NCI-H345 treated with DMSO at 0.1 percent for 48 hours (cell line): ENCODE measurements around the gene ANKRD9.

Experiments
- DNase-seq: peaks from one replicate; lab custom pipeline; 2025; ENCODE audit not compliant: unreplicated experiment; lab: John Stamatoyannopoulos, UW

ANKRD9 gene

DNA sequence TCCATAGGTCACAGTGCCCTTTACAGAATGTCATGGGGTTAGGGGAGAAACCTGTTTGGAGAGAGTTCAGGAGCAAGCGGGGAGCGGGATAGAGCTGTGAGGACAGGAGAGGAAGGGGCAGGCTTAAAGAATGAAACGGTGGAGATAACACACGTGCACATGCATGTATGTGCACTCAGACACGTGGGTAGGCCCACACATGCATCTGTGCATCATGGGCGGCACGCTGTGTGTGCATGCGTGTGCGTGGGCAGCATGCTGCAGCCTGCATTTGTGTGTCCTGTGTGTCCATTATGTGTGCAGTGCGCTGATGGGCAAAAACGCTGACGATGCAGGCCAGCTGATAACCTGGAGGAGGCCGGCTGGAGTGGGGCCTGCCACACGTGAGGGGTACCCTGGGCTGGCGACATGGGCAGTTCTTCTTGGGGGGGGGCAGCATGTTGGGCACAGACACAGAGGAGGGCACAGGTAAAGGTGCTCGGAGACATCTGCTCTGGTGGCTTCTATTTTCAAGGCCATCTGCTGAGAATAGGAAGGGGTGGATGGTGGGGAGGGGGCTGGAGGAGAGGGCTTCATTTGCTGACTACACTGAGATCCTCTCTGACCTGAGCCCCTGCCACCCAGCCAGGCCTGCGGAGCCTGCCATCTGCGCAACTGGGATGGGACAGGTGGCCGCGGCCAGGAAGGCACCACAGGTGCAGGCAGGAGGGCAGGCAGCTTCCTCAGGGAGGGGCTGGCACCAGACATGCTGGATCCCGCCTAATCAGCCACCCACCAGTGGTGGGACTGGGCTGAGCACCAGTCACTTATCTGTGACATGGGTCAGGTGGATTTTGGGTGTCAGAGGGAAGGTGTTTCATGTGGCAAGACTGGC lies 4.6 kb upstream of the ANKRD9 start:
- no peak for DNase-seq

DNA sequence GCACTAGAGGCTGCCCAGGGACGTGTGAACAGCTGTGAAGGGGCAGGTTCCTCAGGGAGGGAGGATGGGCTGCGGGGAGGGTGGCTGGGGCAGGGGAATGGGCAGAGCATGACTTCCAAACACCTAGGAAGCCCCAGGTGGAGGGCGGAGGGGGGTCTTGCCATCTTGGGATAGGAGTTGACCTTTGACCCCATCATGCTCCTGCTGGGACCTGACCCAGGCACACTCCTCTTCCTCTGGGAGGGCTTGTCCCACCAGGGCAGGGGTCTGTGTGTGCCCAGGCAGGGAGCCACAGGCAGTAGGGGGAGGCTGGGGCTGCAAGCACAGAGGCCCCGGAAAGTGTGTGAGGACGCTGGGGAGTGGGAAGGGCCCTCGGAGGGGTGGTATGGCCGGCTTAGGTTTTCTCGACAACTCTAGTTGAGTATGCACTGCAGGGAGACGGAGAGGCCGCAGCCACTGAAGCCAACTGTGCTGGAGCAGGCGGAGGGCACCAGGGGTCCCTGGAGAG lies 3.3 kb upstream of the ANKRD9 start:
- no peak for DNase-seq

DNA sequence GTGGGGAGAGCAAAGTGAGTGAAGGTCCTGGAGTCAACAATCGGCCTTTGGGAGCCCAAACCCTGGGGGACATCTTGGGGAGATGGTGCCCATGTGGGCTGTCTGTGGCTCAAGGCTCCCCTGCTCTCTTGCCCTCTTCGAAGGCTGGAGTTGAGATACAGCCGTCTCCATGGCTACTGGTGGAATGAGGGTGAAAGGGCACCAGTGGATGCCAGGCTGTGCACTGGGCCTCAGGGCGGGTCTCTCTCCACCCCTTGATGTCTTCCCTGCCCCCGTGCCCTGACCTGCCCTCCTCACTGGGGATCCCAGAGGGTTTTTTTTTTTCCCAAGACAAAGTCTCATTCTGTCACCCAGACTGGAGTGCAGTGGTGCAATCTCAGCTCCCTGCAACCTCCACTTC lies 2.0 kb upstream of the ANKRD9 start:
- no peak for DNase-seq

DNA sequence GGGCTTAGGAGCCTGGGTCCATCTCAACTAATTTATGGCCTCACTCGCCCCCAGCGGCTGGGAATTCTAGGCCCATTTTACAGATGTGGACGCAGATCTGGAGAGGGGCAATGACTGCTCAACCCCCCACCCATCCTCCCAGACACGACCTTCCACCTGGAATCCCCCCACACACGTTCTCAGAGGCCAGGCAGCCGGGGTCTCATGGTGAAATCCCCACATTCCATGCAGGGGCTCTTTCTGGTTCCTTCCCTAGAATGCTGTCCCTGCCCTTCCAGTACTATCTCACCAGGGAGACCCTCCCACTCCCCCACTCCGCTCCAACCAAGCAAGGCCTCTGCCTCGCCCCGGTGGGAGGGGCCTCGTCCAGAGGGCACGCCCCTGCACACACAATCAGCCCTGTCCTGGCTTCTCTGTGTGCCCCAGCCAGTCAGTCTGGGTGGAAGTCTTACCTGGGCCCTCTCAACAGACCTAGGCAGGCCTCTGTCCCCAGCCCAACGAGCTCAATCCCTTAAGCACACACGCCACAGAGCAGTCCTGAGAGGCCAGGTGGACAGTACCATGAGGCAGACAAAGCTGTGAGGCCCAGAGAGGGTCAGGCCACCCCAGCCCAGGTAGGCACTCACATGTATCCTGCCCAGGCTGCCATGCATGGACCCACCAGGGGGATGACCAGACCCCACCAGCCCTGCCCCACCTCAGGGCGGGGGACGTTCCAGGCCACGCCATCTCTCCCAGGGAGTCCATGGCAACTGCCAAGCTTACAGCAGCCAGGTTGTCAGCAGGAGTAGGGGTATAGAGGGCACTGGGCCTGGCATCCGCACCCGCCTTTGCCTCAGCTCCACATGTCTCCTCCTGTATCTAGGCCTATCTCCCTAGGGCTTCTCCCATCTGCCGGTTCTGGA lies 1.3 kb upstream of the ANKRD9 start:
- no peak for DNase-seq

DNA sequence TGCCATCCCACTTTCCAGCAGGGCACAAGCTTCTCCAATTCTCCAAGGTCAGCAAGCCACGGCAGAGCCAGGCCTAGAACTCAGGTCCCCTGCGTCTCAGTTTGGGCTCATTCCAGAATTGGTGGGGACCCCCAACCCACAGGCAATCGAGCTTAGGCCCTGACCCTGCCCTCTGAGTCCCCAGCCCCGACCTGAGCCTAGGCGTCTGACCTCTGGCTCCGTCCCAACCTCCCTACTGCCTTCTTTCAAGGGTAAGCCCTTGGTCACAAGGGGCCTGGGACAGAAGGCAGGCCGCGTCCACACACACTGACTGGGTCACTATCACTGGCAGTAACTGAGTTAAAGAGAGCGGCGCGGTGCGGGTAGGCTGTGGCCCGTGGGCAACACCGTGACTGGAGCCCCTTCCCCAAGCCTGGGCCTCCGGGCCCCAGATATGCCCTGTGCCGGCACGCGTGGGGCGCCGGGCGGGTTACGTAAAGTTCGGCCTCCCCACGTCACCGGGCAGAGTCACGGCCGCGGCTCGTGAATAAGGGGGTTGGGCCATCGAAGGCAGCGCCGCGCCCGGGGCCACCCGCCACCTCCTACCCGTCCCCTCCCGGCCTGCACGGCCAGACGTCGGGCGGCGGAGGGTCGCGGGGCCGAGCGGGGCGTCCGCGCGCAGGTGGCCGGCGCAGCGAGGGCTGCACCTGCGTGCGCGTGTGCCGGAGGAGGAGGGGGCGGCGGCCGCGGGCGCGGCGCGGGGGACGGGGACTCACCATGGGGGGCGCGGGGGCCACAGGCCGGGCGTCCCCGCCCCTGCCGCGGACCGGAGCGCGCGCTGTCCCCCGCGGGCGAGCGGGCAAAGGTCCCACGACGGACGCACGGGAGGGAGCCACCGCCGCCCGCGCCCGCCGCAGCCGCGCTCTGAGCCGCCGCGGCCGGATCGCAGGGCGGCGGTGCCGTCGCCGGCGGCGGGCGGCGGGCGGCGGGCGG lies 516 bp downstream of the ANKRD9 start:
- no peak for DNase-seq

DNA sequence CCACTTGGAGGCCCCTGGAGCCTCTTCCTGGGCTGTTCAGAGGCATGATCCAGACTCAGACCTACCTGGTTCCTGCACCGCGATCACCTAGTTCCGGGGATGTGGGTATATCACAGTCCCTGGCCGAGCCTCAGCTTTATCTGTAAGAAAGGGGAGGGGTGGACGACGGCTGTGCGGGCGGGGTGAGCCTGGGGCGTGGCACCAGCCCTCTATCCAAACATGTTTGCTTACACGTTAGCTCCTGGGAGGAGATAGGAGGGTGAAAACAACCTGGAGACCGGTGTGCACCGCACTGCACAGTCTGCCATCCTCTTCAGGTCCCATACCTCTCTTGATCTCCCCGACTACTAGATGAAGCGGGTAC lies 1.2 kb downstream of the ANKRD9 start:
- DNase-seq, result no peak

DNA sequence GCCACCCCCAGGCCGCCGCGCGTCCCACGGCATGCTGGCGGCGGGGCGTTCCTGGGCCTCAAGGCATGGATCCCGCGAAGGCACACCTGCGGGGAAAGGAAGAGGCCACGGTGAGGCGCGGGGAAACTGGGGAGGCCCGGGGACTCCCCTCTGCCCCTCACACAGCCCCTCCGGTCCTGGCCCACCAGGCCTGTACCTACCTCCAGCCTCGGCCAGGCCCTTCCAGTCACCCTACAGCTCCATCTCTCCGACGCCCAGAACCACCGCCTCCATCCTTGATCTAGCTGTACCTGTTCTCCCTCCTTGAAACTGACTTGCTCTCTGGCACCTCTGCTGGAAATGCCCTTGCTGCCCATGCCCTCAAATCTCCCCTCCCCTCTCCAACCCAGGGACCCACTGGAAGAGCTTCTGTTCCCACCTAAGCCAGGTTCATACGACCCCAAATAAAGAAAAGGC lies 1.7 kb downstream of the ANKRD9 start:
- no peak for DNase-seq

DNA sequence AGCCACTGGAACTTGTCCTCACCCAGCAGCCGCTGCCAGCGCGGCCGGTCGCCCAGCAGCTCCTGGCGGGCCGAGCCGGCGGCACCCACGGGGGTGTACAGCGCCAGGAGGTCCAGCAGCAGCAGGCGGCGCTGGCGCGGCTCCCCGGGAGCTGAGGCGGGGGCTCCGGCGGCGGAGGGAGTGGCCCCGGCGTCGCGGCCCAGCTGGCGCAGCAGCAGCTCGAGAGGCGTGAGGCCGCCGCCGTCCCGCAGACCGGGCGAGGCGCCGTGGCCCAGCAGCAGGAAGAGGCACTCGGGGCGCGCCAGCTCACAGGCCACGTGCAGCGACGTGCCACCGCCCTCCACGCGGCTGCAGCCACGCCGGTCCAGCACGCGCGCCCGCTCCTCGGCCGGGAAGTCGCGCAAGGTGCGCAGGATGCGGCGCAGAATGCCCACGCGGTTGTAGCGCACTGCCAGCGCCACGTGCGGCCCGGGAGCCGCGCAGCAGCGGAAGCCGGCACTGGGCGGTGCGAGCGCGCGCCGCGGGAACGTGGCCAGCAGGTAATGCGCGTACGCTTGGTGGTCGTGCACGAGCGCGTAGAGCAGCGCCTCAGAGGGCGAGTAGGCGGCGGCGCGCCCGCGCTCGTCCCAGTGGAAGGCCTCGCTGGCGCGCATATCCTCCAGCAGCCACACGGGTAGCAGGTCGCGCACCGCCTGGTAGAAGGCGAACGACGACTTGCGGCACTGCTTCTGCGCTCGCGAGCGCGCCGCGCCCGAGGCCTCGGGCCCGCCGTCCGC lies 2.3 kb downstream of the ANKRD9 start:
- no peak for DNase-seq

DNA sequence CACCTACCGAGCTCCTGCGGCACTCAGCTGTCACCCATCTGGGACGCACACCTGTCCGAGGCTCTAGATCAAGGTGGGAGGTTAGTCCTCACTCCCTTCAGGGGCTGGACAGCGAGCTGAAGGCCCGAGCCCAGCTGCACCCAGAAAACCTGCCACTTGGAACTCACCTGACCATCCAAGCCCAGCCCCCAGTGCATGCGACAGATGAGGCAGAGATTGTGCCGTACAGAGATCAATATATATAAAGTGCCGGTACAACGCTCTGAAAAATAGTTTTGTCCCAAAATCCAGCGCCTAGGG lies 3.0 kb downstream of the ANKRD9 start:
- DNase-seq, result no peak

DNA sequence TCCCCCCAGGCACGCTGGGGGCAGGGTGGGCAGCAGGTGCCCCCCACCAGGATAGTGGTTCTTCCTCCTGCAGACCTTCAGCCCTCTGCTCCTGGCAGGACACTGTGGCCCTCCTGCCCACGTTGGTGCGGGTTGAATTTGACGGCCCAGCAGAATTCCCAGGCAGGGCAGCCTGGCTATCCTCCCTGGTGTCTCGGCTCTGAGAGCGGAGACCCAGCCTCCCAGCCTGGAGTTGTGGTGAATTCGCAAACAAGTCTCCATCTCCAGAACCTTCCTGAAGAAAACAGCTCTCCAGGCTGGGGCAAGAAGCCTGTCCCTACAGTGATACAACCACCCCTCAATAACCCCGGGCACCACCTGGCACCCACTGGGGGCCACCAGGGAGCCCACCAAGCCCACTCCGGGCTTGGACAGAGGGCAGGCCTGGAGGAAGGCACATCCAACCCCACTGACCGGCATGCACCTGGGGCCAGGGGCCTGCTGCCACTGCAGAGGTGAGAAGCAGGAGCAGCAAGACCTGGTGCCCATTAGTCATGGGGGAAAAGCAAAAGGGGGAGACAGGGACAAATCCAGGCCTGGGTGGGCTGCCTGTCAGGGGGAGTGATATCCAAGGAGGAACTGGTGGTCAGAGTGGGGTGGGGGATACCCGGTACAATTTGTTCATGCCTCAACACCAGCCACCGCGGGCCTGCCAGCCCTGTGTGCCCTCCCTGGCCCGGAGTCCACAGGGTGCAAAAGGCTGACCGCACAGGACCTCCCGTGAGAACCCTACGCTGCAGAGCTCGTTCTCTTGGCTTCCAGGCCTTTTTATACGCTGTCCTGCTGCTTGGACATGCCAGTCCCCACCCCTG lies 3.6 kb downstream of the ANKRD9 start:
- DNase-seq, result no peak

DNA sequence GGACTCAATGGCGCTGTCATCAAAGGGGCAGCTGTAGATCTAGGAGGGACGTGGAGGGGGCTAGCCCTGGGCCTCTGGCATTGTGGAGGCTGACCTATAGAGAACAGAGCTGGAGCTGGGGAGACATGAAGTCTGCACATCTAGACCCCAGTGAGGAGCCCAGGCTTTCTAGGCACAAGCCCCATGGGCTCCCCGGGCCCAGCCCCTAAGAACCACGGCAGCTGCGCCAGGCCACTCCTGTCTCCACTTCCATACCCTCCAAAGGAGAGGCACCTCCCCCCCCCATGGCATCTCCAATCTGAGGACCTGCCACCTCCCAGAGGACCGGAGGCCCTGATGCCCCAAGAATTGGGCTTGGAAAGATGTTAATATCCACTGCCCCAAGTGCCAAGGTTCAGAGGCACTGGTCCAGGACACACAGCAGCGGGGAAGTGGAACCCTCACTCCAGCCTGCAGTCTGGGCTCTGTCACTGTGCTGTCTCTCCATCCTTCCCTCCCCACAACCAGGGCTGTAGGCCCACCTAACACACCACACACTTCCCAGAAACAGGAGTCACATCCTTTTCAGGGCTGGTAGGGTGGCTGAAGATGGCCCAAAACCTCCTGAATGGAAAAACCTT lies 4.5 kb downstream of the ANKRD9 start:
- DNase-seq, result no peak

DNA sequence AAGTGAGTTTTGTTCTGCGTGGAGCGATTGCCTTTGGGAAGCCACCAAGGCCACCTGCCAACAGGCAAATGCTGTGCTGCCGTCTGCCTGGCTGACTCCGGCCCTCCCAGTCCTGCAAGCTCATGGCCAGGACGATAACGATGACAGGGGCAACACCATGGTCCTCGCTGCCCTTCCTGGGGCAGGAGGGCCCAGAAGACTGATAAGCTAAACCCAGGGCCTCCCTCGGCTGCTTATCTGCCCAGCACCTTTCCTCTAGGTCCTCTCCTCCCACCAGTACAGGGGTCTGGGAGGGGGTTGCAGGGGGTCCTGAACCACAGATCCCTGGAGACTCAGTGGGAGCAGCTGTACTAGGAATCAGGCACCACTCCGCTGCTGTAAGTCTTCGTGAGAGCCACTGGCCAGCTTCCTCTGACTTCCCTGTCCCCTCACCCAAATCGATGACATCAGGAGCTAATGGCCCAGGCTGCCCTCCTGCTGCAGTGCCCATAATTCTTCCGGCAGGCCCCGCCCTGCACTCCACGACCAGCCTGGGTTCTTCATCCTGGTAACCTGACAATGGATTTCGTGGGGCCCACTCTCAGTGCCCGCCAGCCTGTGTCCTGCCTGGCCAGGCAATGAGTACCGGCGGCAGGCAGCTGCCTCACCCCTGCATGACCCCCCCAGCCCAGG lies 5.1 kb downstream of the ANKRD9 start:
- no peak for DNase-seq

DNA sequence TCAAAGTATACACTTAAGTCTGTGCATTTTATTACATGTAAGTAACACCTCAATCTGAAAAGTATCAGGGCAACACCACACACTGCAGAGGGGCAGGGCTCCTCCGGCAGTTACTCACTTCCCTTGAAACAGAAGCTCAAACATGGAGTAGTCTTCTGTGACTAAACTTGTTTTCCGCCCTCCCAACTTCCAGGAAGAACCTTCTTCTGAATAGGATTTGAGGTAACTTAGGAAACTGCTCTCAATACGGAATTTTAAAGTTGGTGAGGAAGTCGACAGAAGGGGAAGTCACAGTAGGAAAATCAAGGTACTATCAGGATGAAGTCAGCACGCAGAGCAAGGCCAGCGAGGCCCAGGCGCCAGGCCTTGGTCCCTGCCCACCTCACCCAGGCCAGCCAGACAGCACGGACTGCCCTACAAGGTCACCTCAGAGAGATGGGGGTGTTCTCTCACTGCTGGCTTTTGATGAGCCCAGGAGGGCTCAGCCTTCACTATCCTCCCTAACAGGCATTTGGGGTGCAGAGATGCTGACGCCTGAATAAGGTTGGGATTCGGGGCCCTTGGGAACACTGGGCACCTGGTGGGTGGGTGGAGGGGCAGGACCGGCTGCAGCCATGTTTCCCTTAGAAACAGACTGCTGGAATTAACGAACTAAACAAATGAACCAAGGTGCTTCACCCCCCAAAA lies 5.8 kb downstream of the ANKRD9 start:
- no peak for DNase-seq

DNA sequence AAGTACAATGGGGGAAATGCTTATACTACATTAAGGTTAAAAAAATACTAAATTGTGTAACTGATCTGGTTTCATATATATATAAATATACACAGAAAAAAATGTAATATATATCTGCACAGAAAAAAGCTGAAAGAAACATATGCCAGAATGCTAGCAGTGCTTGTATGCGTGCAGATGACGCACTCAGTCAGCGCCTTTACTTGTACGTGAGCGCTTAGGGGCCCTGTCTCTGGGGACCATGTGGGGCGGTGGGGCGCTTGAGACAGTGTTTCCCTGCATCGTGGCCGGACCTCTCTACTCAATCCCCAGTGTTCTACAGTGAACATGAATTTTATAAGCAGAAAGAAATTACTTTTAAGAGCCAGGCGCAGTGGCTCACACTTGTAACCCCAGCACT lies 7.0 kb downstream of the ANKRD9 start:
- no peak for DNase-seq

DNA sequence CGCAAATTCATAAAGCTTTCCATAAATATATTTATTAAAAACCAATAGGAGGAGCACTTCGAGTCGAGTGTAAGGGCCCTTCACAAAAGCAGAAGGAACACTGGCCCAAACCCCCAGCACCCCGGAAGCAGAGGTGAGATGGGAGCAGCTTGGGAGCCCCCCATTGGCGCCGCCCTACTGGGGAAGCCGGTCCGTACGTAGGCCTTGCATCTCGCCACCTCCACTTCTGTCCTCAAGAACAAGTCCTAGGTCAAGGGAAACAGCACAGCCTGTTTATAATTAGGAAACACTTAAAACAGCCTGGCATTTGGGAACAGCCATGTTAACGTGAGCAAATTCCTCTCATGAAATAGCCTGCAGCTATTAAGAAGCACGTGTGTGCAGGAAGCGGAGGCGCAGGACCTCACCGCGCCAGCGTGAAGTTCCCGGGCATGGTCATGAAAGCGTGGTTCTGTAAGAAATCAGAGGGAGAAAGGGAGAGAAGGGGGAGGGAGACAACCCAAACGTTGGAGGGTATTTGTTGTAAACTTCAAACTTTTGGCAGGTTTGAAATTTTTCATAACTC lies 7.7 kb downstream of the ANKRD9 start:
- DNase-seq, result no peak

DNA sequence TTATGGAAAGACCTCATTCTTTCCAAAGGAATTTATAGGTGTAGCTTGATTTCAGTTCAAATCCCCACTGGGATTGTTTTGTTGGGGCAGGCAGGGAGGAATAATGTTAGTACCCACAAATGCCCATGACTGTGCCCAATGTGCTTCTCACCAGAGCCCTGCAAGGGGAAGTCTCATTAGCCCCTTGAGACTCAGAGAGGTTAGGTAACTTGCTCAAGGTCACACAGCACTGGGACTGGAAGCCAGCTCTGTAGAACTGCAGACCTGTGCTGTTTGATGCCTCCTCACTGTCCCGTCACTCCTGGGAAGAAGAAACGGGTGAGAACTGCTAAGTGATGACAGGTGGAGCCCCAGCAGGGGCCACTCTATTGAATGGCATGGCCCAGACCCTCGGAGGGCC lies 8.9 kb downstream of the ANKRD9 start:
- DNase-seq, result no peak

DNA sequence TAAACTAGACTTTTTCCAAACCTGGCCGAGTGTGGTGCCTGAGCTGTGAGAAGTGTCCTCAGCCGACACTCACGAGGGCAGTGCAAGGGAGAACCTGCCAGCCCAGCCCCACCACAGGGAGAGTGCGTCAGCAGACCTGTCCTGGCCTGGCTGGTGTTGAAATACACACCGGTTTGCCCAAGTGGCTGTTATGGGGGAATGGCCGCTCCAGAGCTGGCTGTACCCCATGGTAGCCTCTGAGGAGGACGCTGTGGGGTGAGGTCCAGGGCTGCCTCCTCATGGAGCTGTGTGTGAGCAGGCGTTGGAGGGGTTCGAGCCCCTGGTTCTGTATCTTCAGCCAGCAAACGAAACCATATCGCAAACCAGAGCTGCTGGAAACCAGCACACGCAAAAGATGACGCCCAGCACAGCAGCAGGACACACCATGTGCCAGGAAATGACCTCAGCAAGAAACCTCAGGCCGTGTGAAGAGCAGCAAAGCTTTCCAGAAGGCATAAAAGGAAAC lies 9.4 kb downstream of the ANKRD9 start:
- no peak for DNase-seq
